ENCODE data around the gene PRSS16. TPM values are rescaled to one million over a fixed set of nuclear protein-coding genes. Genes with fewer than 3 reads are reported as not detected.

PRSS16 gene
- total and polyA plus RNA-seq, 2 donors (not counting 3 experiments of a cell fraction or from before 2014, with no cell fraction given), result not detected

- TF ChIP-seq JUN (IDR thresholded peaks at IDR 0.05; ENCODE audit: borderline replicate concordance, insufficient read depth, insufficient read length, low read depth) (no peak), POLR2A (IDR thresholded peaks at IDR 0.05; ENCODE audit: low read depth, low read length) (no peak), EZH2 (IDR thresholded peaks at IDR 0.05; ENCODE audit: borderline replicate concordance, low read depth, low read length, severe bottlenecking) (peak; percentile 49), MYC (IDR thresholded peaks at IDR 0.05; ENCODE audit: low read depth, low read length) (no peak), POLR2AphosphoS5 (IDR thresholded peaks at IDR 0.05; ENCODE audit: insufficient read depth, low read depth, low read length) (no peak)
- peaks cover 44 to 64% of the 10 kb centered on the region in 2 experiments for H3K27me3 ChIP-seq (ENCODE audit: control insufficient read depth in 2 of 2, insufficient read depth in 2 of 2, low read length in 2 of 2)
- H3K27ac ChIP-seq (ENCODE audit: insufficient read depth, low read depth, low read length), result no peak overlapping the region
- FAIRE-seq (no peak), DNase-seq (ENCODE audit: low read depth, low spot score) (no peak)
- H3K9me3 ChIP-seq (replicated peaks; ENCODE audit: control insufficient read depth, insufficient read depth, low read length), result no peaks in the 10 kb centered on the region
- H3K36me3 ChIP-seq (ENCODE audit: control insufficient read depth in 2 of 2, extremely low read depth in 1 of 2, insufficient read depth in 2 of 2, low read length in 2 of 2), result no peaks in the 10 kb centered on the region
- no peak overlapping the region for H2AFZ ChIP-seq (ENCODE audit: low read depth, low read length)
- H3K4me2 ChIP-seq (ENCODE audit: insufficient read depth, low read length), result no peak overlapping the region
- ChIA-PET CTCF (no interaction called here), POLR2A (no interaction called here)
- dilution Hi-C loops (cut with MboI; ENCODE audit: extremely low pct_ligation_motif_present, low sequenced_read_pairs) (no loop called here), intact Hi-C loops (cut with micrococcal nuclease) (no loop called here)
- H3K9me1 ChIP-seq (replicated peaks; ENCODE audit: control insufficient read depth, extremely low read depth, insufficient read depth, low read length), result no peaks in the 10 kb centered on the region
- no peak overlapping the region for H3K4me3 ChIP-seq (replicated peaks in 1 of 3; ENCODE audit: insufficient read depth in 1 of 3, low read depth in 1 of 3, low read length in 3 of 3)
- H3K79me2 ChIP-seq (ENCODE audit: control insufficient read depth, insufficient read depth, low read length), result no peaks in the 10 kb centered on the region
- no TSS peak for BruUV-seq (replicated peaks)
- no peaks in the 10 kb centered on the region for H4K20me1 ChIP-seq (replicated peaks; ENCODE audit: control insufficient read depth, extremely low read depth, insufficient read depth, low read length)
- H3K4me1 ChIP-seq (ENCODE audit: control insufficient read depth, extremely low read depth, insufficient read depth, low read length), result peaks cover 6% of the 10 kb centered on the region
- H3K9ac ChIP-seq (replicated peaks; ENCODE audit: extremely low read depth, insufficient read depth, low read length), result no peak overlapping the region
These were observed 35.8 kb downstream of the PRSS16 start for GRCh38 chr6:27283279-27283678.

GRCh38 chr6:27286141-27286540, 38.6 kb downstream of the PRSS16 start:
- peaks cover 66 to 88% of the 10 kb centered on the region in 2 experiments for H3K27me3 ChIP-seq (ENCODE audit: control insufficient read depth in 2 of 2, insufficient read depth in 2 of 2, low read length in 2 of 2)
- H4K20me1 ChIP-seq (replicated peaks; ENCODE audit: control insufficient read depth, extremely low read depth, insufficient read depth, low read length), result no peaks in the 10 kb centered on the region
- H3K9me1 ChIP-seq (replicated peaks; ENCODE audit: control insufficient read depth, extremely low read depth, insufficient read depth, low read length), result no peaks in the 10 kb centered on the region
- BruUV-seq (replicated peaks), result no TSS peak
- no peak overlapping the region for H3K4me2 ChIP-seq (ENCODE audit: insufficient read depth, low read length)
- TF ChIP-seq MAX (IDR thresholded peaks at IDR 0.05; ENCODE audit: insufficient read depth, insufficient read length), result no peak
- no peak for TF ChIP-seq JUN (IDR thresholded peaks at IDR 0.05; ENCODE audit: borderline replicate concordance, insufficient read depth, insufficient read length, low read depth)
- TF ChIP-seq POLR2A (IDR thresholded peaks at IDR 0.05; ENCODE audit: low read depth, low read length), result no peak
- no peak for TF ChIP-seq GATA2 (IDR thresholded peaks at IDR 0.05; ENCODE audit: insufficient read depth, insufficient read length, low read depth, low read length)
- no peak for TF ChIP-seq EZH2 (IDR thresholded peaks at IDR 0.05; ENCODE audit: borderline replicate concordance, low read depth, low read length, severe bottlenecking)
- TF ChIP-seq POLR2AphosphoS5 (IDR thresholded peaks at IDR 0.05; ENCODE audit: insufficient read depth, low read depth, low read length), result no peak
- TF ChIP-seq FOS (IDR thresholded peaks at IDR 0.05; ENCODE audit: borderline replicate concordance, insufficient read depth, low read length), result no peak
- TF ChIP-seq MYC (IDR thresholded peaks at IDR 0.05; ENCODE audit: low read depth, low read length), result no peak
- TF ChIP-seq CTCF (IDR thresholded peaks at IDR 0.05; ENCODE audit: extremely low read depth in 1 of 2, insufficient read depth in 1 of 2, low read depth in 1 of 2, low read length in 2 of 2), result no peak
- DNase-seq (ENCODE audit: low read depth, low spot score), result no peak
- no peaks in the 10 kb centered on the region for H3K36me3 ChIP-seq (ENCODE audit: control insufficient read depth in 2 of 2, extremely low read depth in 1 of 2, insufficient read depth in 2 of 2, low read length in 2 of 2)
- H3K9ac ChIP-seq (replicated peaks; ENCODE audit: extremely low read depth, insufficient read depth, low read length), result no peak overlapping the region
- no peaks in the 10 kb centered on the region for H3K4me1 ChIP-seq (ENCODE audit: control insufficient read depth, extremely low read depth, insufficient read depth, low read length)
- H3K27ac ChIP-seq (ENCODE audit: insufficient read depth, low read depth, low read length), result no peak overlapping the region
- no peak overlapping the region for H3K4me3 ChIP-seq (replicated peaks in 1 of 3; ENCODE audit: insufficient read depth in 1 of 3, low read depth in 1 of 3, low read length in 3 of 3)
- dilution Hi-C loops (cut with MboI; ENCODE audit: extremely low pct_ligation_motif_present, low sequenced_read_pairs), result no loop called here
- H2AFZ ChIP-seq (ENCODE audit: low read depth, low read length), result no peak overlapping the region
- intact Hi-C loops (cut with micrococcal nuclease), result no loop called here
- H3K9me3 ChIP-seq (replicated peaks; ENCODE audit: control insufficient read depth, insufficient read depth, low read length), result no peaks in the 10 kb centered on the region
- ChIA-PET POLR2A (no interaction called here), CTCF (interaction anchor here (1.2 kb wide), 1 partner anchor 10 kb away, joined by 3 read pairs; no protein-coding TSS in a partner anchor)
- H3K79me2 ChIP-seq (ENCODE audit: control insufficient read depth, insufficient read depth, low read length), result no peaks in the 10 kb centered on the region
- FAIRE-seq, result no peak

Data from endothelial cell of umbilical vein (primary cell).